ELR (cell line): Measurements from ENCODE around the gene GOLGA5.
A peak's percentile ranks its signal among the peaks of the same experiment; 100 is the strongest.
"Not testable (repeated sequence)": the region's sequence is repeated elsewhere in the genome, so short reads cannot be mapped to it uniquely, and the experiment has no call there.

Experiments used
- DNase-seq: peaks from one replicate; pipeline ENCODE4 v3.0.0-alpha.2; 2015; ENCODE audit warnings: low read depth

Gene GOLGA5

DNA sequence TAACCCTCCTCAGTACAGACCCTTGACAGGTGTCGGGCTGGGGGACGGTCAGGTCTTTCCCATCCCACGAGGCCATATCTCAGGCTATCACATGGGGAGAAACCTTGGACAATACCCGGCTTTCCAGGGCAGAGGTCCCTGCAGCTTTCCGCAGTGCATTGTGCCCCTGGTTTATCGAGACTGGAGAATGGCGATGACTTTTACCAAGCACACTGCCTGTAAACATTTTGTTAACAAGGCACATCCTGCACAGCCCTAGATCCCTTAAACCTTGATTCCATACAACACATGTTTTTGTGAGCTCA lies 26.4 kb downstream of the GOLGA5 start:
- not testable (repeated sequence) for DNase-seq

DNA sequence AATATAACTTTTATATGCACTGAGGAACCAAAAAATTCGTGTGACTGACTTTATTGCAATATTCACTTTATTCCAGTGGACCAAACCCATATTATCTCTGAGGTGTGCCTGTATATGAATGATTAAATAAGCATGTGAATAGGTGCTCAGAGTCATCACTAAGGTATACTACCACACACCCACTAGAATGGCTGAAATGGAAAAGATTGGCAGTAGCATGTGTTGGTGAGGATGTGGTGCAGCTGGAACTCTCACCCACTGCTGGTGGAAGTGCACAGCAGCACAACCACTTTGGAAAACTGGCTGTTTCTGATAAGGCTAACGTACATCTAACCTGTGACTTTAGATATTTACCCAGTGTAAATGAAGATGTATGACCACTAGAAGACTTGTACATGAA lies 36.8 kb downstream of the GOLGA5 start:
- no peak for DNase-seq

DNA sequence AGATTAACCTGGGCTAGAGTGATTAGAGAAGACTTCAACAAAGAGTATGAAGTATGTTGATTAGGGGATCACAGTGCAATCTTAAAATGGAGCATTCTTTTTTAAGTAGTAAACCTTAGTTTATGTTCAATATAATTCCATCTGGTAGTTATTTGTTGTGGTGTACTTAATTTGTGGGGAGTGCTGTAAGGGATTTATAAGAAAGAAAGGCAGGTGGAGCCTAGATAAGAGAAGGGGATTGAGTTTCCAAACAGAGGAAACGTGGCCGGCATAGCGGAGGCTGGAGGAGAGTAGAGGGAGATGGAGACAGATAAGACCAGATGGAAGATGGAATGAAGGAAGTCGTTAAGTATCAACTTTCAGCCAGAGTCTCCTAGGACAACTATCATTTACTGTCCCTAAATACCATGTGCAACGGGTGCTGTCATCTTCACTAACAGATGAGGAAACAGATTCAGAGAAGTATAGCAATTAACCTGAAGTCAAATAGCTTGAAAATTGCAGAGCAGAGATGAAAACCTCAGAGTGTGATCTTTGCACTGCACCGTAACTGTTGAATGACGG lies 38.1 kb downstream of the GOLGA5 start:
- no peak for DNase-seq

DNA sequence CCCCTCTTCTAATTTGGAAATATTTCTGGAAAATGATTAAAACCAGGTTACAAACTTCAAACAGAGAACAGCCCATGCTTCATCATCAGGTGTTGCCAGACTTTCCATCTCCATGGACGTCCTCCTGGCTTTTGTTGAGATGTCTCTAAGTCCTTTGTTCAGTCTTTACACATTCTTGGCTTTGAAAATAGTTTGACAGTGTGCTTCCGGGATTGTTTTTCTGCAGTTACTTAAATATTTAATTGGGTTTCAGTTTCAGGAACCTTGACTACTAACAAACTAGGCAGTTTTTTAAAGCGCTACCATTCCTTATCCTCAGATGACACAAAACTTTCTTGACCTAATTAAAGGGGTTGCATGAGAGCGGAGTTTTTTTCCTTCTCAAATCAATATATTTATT lies 47.8 kb downstream of the GOLGA5 start:
- no peak for DNase-seq

- DNase-seq: no peak
These were observed 50.1 kb downstream of the GOLGA5 start for GRCh38 chr14:92844204-92844603.

DNA sequence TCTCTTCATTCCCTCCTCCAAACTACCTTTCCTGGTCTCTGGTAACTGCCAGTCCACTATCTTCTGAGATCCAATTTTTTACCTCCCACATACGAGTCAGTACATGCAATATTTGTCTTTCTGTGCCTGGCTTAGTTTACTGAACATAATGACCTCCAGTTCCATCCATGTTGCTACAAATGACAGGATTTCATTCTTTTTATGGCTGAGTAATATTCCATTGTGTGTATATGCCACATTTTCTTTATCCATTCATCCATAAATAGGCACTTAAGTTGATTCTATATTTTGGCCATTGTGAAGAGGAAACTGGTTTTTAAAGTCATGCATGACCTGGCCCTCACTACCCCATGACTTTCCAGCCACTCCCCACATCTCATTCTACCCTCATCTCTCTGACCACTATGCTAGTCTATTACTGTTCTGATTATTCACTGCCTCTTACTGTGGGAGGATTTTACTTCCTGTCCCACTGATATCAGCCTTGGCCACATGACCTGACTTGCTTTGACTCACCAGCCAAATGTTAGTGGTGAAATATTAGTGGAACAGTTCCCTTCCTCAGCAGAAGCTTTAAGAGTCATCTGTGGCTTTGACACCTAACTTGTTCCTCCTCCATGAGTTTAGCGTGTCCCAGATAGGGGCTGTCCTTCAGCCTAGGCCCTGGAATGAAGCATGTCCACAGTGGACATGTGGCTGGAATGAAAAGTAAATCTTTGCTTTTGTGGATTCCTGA lies 52.2 kb downstream of the GOLGA5 start:
- DNase-seq: peak; percentile 77

DNA sequence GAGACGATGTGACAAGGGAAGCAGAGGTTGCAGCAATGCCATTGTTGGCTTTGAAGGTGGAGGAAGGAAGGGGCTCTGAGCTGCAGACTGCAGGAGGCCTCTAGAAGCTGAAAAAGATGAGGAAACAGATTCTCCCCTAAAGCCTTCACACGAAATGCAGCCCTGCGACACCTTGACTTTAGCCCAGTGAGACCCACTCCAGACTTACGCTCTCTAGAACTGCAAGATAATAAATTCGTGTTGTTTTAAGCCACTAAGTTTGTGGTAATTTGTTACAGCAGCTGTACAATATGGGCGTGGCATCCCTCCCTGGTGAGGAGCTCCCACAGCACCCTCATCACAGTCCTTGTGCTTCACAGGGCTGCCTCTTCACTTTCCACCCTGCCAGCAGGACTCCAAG lies 53.2 kb downstream of the GOLGA5 start:
- no peak for DNase-seq

DNA sequence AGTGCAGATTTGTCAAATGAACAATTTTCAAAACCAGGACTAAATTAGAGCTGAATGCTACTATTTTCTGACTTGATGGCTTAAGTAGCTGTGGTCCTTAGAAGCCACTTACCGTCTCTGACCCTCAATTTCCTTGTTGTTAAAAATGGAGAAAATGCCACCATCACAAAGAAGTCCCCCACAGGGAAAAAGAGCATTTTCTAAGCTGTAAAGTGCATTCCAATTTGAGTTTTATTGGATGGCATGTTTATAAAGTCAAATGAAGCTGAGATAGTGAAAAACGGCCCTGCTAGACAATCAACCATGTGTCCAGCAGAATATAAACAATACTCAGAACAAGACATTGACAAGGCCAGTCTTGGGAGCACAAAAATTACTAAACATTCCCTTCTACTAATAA lies 53.6 kb downstream of the GOLGA5 start:
- DNase-seq: no peak

- no peak for DNase-seq
These were observed 54.8 kb downstream of the GOLGA5 start for GRCh38 chr14:92848887-92849286.

DNA sequence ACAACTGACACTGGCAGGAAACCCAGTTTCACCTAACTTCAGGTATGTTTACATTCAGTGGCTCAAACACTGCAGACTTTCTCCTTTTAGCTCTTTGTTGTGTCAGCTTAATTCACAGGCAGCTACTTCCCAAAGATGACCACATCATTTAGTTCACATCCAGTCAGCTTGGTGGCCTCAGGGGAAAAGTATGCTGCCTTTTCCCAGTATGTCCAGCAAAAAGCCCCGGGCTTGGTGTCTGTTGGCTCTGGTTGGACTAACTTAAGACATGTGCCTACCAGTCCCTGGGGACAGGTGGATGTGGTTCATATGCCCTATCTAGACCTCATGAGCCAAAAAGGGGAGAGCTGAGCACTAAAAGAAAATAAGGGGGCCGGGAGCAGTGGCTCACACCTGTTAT lies 56.4 kb downstream of the GOLGA5 start:
- DNase-seq: peak; percentile 48

- not testable (repeated sequence) for DNase-seq
These were observed 59.0 kb downstream of the GOLGA5 start for GRCh38 chr14:92853136-92853535.

DNA sequence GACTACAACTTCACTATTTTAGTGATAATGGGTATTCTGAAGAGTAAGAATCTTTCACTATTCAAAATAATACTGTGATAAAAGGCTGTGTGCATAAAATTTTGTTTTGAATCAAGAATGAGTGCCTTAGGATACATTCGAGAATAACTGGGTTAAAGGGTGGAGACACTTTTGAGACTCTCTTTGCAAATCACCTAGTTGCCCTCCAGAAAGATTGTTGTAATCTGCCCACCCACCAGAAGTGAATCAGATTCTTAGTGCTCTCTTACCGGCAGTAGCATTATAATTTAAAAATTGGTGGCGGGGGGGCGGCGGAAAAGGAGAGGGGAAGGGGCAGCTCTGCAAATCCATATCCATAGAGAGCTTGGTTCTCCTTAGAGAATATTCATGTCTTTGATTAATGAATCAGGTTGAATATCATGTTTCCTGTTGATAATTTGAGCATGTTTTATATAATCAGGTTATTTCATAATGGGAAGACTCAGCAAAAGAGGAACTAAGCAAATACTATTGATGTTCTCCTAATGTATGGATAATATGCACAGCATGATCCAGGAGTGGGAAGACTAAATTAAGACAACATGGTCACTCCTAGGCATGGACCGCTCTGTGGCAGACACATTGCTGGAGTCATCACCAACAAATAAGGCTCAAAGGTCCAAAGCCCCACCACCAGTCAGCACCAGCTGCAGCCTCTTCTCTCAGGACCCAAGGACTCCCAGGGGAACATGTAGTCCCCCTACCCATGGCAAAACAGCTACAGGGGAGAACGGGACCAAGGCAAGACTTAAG lies 66.1 kb downstream of the GOLGA5 start:
- DNase-seq: no peak

GRCh38 chr14:92861856-92862745 lies 68.0 kb downstream of the GOLGA5 start:
- no peak for DNase-seq

- DNase-seq: peak; percentile 8
These were observed 69.4 kb downstream of the GOLGA5 start for GRCh38 chr14:92863286-92864080.

GRCh38 chr14:92865674-92866073 lies 71.6 kb downstream of the GOLGA5 start:
- no peak for DNase-seq

DNA sequence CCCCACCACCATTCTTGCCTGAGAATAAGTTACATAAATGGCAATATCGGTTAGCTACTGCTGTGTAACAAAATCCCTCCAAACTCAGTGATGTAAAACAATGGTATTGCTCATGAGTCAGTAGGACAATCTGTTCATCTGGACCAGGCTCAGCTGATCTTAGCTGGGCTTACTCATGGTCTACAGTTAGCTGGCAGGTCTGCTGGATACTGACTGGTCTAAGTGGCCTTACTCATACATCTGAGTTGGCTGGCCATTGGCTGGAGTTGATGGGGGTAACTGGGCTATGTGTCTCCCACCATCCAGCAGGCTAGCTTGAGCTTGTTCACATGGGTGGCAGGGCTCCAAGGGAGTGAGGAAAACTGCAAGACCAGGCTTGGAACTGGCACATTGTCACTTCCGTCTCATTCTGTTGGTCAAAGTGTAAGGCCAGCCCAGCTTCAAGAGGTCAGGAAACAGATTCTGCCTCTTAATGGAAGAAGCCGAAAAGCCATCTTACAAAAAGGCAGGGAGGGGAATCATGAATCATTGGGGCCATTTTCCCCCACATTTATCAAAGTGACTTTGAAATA lies 72.2 kb downstream of the GOLGA5 start:
- DNase-seq: peak; percentile 55

GRCh38 chr14:92866901-92867865 lies 73.1 kb downstream of the GOLGA5 start:
- no peak for DNase-seq

- DNase-seq: no peak
These were observed 81.0 kb downstream of the GOLGA5 start for GRCh38 chr14:92874962-92875661.

DNA sequence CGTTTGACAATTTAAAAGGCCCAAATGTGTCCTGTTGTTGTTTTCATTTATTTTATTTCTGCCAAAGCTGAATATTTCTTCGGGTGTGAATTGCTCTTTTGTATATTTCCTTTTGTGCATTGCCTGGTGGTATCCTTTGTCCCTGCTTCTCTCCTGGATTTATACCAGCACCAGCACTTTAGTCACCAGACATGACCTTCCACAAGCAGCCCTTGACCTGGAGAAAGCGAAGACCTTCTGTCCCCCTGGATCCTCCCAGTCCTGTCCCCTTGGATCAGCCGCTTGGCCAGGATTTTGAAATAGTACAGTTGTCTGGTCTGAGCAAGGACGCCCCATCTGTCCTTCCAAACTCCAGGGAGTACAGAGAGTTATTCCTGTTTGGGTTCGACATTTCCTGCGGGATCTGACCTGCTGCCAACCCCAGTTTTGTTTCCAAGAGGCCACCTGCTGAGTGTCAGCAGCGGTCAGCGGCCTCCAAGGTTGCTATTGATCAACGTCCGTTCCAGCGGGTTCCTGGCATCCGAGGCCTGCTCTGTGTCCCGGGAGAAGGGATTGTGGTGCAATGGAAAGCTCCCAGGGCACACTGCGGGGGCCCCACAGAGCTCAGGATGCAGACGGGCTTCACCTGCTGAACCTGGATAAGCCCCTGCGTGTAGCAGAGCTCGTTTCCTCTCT lies 83.8 kb downstream of the GOLGA5 start:
- DNase-seq: no peak
